HepG2 (cell line): Measurements from ENCODE around the gene TSSK2. TPM values are rescaled to one million over a fixed set of nuclear protein-coding genes. Genes with fewer than 3 reads are reported as not detected.

Source experiments
- FOXK2 ChIP-seq: fragments of 450-650 bp; IDR thresholded peaks from 2 replicates; pipeline ENCODE4 v1.6.1; 2016
- KDM2A ChIP-seq: sonication (generic); formaldehyde crosslinking; IDR thresholded peaks from 2 replicates; pipeline ENCODE4 v1.4.0; 2020; ENCODE audit warnings: low read depth, missing genetic modification reagents, borderline replicate concordance
- PHF5A ChIP-seq: IDR thresholded peaks from one replicate; pipeline ENCODE4 v1.6.1; 2018; ENCODE audit warnings: low read depth, missing genetic modification reagents; ENCODE audit not compliant: unreplicated experiment
- PLSCR1 ChIP-seq: sonication (generic); formaldehyde crosslinking; IDR thresholded peaks from 2 replicates; pipeline ENCODE4 v1.5.0; 2020; ENCODE audit warnings: missing genetic modification reagents, mild to moderate bottlenecking, borderline replicate concordance
- POLR2AphosphoS2 ChIP-seq: IDR thresholded peaks from 2 replicates; pipeline ENCODE4 v1.6.1; 2011; ENCODE audit warnings: low read depth, low read length, improper control_type of control experiment
- SOX13 ChIP-seq, 3 experiments: fragments of 450-650 bp in 1 of 3; sonication (generic) in 1 of 3; formaldehyde crosslinking in 1 of 3; IDR thresholded peaks in 2 of 3; conservative IDR thresholded peaks in 1 of 3; 2 replicates each; pipeline versions ENCODE4 v1.5.0 to v1.6.1; 2016 to 2020; ENCODE audit warnings: antibody characterized with exemption in 1 of 3, mild to moderate bottlenecking in 1 of 3, missing compliant biosample characterization in 1 of 3, missing genetic modification reagents in 1 of 3, moderate library complexity in 1 of 3
- STAT5B ChIP-seq: sonication (generic); formaldehyde crosslinking; IDR thresholded peaks from 2 replicates; pipeline ENCODE4 v1.4.0; 2020; ENCODE audit warnings: missing genetic modification reagents
- TSC22D2 ChIP-seq: sonication (generic); formaldehyde crosslinking; IDR thresholded peaks from 2 replicates; pipeline ENCODE4 v1.5.1; 2020; ENCODE audit warnings: missing genetic modification reagents, mild to moderate bottlenecking, borderline replicate concordance
- UBTF ChIP-seq: sonication (generic); formaldehyde crosslinking; IDR thresholded peaks from 2 replicates; pipeline ENCODE4 v1.4.0; 2020; ENCODE audit warnings: mild to moderate bottlenecking, missing genetic modification reagents
- ZFP36 ChIP-seq: fragments of 150-350 bp; IDR thresholded peaks from 2 replicates; pipeline ENCODE4 v1.6.1; 2018; ENCODE audit warnings: borderline replicate concordance, low read length, low read depth; ENCODE audit not compliant: partially characterized antibody
- ZFX ChIP-seq: sonication (generic); formaldehyde crosslinking; IDR thresholded peaks from 2 replicates; pipeline ENCODE4 v1.4.0; 2020; ENCODE audit warnings: mild to moderate bottlenecking, low read depth, missing genetic modification reagents, moderate library complexity
- ZNF280D ChIP-seq: sonication (generic); formaldehyde crosslinking; IDR thresholded peaks from 2 replicates; pipeline ENCODE4 v1.5.1; 2020; ENCODE audit warnings: mild to moderate bottlenecking, missing genetic modification reagents
- ZNF501 ChIP-seq: sonication (generic); formaldehyde crosslinking; IDR thresholded peaks from 2 replicates; pipeline ENCODE4 v1.5.1; 2020; ENCODE audit warnings: mild to moderate bottlenecking, moderate library complexity, missing genetic modification reagents
- ZNF558 ChIP-seq: sonication (generic); formaldehyde crosslinking; IDR thresholded peaks from 2 replicates; pipeline ENCODE4 v1.9.0; 2022; ENCODE audit warnings: mild to moderate bottlenecking, missing genetic modification reagents, borderline replicate concordance
- polyA plus RNA-seq, 8 experiments: library from polyadenylated mRNA; depleted of rRNA in 3 of 8; stranded (reverse) in 7 of 8; unstranded in 1 of 8; fragments of >200 nt; fragmentation: Illumina TruSeq in 4 of 8; extraction: Trizol in 4 of 8; gene quantifications; 2 replicates each; pipeline versions ENCODE4 v1.2.1 to v1.2.3, GENCODE V29; 2011 to 2016; ENCODE audit warnings: low read depth in 4 of 8, missing spikeins in 1 of 8, mixed read lengths in 1 of 8; ENCODE audit not compliant: insufficient read depth in 1 of 8
- total RNA-seq, 5 experiments: library from RNA; depleted of rRNA; stranded (reverse); fragments of >200 nt; fragmentation: Illumina TruSeq; extraction: Trizol; gene quantifications; 2 replicates each; pipeline ENCODE4 v1.2.3, GENCODE V29; 2016; ENCODE audit warnings: low read depth in 1 of 5
- TF ChIP-seq, protein P1 (sequence below): IDR thresholded peaks from 2 replicates; pipeline ENCODE4 v1.6.1; 2016; ENCODE audit warnings: control low read depth
- TF ChIP-seq, protein P2 (sequence below): sonication (generic); formaldehyde crosslinking; conservative IDR thresholded peaks from 2 replicates; pipeline ENCODE4 v1.8.1; 2023; ENCODE audit warnings: missing genetic modification reagents
- TF ChIP-seq, protein P3 (sequence below): sonication (generic); formaldehyde crosslinking; IDR thresholded peaks from 2 replicates; pipeline ENCODE4 v1.4.0; 2020; ENCODE audit warnings: missing genetic modification reagents

Gene TSSK2
- total and polyA plus RNA-seq, 2 of the 13 experiments (the other 11 are each of a cell fraction or from before 2014, with no cell fraction given) = not detected

DNA sequence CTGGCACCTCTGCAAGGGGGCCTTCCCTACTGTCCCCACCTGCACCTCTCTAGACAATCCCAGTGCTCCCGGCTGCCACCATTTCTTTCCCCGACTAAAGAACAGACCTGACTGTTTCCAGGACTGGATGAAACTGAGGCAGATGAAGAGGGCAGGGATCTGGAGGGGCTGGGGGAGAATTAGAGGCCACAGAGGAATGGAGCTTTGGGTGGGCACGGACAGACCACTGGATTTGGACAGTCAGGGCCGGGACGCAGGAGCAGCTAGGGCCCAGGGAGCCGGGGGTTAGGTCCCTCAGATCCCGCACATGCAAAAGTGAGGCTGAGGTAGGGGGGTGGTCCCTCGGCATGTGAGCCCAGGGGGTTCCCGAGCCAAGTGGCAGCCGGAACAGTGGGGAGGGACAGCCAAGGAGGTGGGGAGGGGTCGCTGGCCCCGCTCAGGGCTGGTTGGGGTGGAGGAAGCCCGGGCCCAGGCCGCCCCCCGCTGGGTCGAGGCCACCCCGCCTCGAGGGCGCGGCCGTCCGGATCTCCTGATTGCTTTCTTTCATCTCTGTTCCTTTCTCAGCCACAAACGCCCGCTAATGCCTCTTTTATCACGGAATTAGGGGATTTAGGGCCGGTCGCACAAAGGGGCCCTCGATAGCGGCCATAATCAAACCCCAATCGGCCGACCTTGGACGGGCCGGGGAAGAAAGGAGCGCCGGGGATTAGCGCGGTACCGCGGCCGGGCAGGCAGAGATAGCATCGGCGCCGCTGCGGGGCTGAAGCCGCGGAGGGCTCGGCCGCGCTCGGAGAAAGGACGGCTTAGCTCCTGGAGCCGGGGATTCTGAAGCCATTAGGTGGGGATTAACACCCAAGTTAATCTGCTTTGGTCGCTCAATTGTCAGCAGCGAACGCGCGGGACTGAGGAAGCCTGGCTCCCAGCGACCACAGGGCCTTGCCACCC is 38.2 kb downstream of the TSSK2 start (continued):
- no peak for TF ChIP-seq SOX13 (IDR thresholded peaks at IDR 0.05)
- TF ChIP-seq SOX13 (CRISPR knock-in tag; conservative IDR thresholded peaks at IDR 0.05 in 1 of 2, IDR thresholded peaks at IDR 0.05 in 1 of 2) = no peak
- no peak for TF ChIP-seq ZNF280D (CRISPR knock-in tag)
- TF ChIP-seq UBTF (CRISPR knock-in tag) = peak; percentile 65; the same call in 1 of the 2 replicates
- no peak for TF ChIP-seq STAT5B
- no peak for TF ChIP-seq ZFP36
- TF ChIP-seq ZFX (CRISPR knock-in tag) = peak; percentile 43; the same call in 1 of the 2 replicates
- TF ChIP-seq, protein P1, sequence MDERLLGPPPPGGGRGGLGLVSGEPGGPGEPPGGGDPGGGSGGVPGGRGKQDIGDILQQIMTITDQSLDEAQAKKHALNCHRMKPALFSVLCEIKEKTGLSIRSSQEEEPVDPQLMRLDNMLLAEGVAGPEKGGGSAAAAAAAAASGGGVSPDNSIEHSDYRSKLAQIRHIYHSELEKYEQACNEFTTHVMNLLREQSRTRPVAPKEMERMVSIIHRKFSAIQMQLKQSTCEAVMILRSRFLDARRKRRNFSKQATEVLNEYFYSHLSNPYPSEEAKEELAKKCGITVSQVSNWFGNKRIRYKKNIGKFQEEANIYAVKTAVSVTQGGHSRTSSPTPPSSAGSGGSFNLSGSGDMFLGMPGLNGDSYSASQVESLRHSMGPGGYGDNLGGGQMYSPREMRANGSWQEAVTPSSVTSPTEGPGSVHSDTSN (CRISPR knock-in tag) = no peak
- TF ChIP-seq, protein P2, sequence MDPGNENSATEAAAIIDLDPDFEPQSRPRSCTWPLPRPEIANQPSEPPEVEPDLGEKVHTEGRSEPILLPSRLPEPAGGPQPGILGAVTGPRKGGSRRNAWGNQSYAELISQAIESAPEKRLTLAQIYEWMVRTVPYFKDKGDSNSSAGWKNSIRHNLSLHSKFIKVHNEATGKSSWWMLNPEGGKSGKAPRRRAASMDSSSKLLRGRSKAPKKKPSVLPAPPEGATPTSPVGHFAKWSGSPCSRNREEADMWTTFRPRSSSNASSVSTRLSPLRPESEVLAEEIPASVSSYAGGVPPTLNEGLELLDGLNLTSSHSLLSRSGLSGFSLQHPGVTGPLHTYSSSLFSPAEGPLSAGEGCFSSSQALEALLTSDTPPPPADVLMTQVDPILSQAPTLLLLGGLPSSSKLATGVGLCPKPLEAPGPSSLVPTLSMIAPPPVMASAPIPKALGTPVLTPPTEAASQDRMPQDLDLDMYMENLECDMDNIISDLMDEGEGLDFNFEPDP (CRISPR knock-in tag) = 0 out of 2 replicates have a peak, but pooled peaks have one; percentile 41
- TF ChIP-seq PLSCR1 = no peak
- no peak for TF ChIP-seq ZNF558 (CRISPR knock-in tag)
- TF ChIP-seq KDM2A (CRISPR knock-in tag) = peak; percentile 57; the same call in 1 of the 2 replicates
- no peak for TF ChIP-seq POLR2AphosphoS2
- TF ChIP-seq PHF5A (CRISPR knock-in tag) = no peak
- no peak for TF ChIP-seq TSC22D2
- TF ChIP-seq, protein P3, sequence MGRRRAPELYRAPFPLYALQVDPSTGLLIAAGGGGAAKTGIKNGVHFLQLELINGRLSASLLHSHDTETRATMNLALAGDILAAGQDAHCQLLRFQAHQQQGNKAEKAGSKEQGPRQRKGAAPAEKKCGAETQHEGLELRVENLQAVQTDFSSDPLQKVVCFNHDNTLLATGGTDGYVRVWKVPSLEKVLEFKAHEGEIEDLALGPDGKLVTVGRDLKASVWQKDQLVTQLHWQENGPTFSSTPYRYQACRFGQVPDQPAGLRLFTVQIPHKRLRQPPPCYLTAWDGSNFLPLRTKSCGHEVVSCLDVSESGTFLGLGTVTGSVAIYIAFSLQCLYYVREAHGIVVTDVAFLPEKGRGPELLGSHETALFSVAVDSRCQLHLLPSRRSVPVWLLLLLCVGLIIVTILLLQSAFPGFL = no peak
- no peak for TF ChIP-seq FOXK2
- peak; percentile 40; the same call in 1 of the 2 replicates for TF ChIP-seq ZNF501 (CRISPR knock-in tag)
